DMS79 (cell line): ENCODE measurements around the gene COPS8.

Source experiments
- DNase-seq: peaks from one replicate; lab custom pipeline; 2025; lab: John Stamatoyannopoulos, UW

COPS8 gene

GRCh38 chr2:237101118-237101979 lies 15.7 kb downstream of the COPS8 start:
- no peak for DNase-seq

- no peak for DNase-seq
These were observed 16.7 kb downstream of the COPS8 start for GRCh38 chr2:237102428-237102827.

DNA sequence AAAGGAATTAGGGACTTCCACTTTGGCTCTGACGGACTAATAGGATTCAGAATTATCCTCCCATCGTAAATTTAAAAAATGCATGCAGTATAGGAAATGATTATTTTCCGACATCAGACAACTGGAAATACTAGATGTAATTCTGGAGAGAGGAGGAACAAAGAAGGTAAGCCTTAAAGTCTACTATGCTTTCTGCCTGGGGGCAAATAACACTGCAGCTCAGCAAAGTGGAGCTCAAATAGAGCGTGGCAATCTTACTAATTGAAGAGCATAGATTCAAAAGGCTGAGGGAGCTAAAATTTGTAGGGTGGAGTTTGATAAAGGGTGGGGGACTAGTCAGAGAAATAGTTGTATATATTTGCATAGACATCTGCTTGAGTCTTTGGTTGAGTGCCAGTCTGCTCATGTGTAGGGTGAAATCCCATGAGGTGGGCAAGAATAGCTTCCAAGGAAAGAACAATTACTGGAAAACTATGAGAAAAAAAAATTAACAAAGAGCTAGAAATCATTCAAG lies 23.8 kb downstream of the COPS8 start:
- DNase-seq = no peak

GRCh38 chr2:237113026-237113795 lies 27.5 kb downstream of the COPS8 start:
- DNase-seq = no peak

- no peak for DNase-seq
These were observed 30.2 kb downstream of the COPS8 start for GRCh38 chr2:237115870-237116269.

DNA sequence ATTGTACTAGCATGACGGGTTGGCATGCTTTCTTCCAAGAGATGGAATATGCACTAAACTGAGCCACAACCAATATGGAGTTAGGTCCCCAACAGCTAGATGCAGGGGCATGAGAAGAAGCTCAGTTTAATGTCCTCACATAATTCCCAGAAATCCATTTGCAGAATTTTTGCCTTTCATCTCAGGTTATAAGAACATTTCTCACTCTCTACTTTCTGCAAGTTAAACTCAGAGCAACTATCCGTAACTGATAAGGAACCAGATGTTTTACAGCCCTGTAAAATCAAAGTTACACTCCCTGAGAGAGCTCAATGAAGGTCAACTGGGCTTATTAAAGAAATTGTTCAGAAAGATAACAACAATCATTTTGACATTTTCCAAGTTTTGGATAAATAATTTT lies 30.7 kb downstream of the COPS8 start:
- DNase-seq = no peak

GRCh38 chr2:237118025-237118424 lies 32.3 kb downstream of the COPS8 start:
- DNase-seq = no peak

DNA sequence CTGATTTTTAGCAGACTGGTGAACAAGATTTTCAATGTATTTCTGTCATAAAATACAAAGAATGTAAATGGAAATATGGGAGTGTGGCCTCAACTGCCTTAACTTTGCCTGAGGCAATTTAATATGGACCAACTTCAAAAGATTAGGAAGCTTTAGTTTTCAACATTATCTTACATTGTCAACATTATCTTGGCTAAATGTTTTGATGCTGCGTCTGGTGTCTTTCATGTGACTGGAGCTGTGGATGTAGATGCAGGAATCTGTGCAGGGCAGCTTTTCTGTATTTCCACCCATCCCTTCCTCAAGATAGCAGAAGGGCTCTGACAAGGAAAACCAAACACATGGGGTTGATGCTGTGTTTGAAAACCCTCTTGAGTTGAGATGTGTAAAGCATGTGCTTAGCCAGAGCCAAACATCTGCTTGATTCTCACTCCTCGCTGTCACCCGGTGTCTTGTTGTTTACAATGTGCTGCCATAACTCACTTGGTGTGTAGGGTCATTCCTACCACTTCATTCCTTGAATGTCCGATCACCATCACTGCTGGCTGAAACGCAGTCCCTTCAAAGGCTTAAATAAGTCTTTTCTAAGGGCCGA lies 33.0 kb downstream of the COPS8 start:
- DNase-seq = no peak

GRCh38 chr2:237120916-237121315 lies 35.2 kb downstream of the COPS8 start:
- no peak for DNase-seq

DNA sequence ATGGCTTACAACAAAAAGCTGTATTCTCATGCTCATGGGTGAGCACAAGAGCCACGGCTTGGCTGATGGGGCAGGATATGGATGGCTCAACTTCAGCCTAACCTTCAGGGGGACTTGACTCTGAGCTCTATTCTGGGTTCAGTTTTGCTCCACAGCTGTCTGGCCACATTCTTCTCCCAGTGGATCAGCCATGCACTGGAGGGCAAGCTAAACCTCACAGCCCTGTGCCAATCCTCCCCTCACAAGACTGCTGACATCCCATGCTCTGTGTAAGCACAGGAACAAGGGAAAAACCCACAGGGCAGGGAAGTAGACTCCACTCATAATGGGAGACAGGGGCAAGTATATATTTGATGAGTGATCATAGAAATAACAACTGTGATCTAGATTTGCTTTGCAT lies 35.6 kb downstream of the COPS8 start:
- DNase-seq = no peak

GRCh38 chr2:237122214-237122666 lies 36.6 kb downstream of the COPS8 start:
- no peak for DNase-seq

GRCh38 chr2:237124820-237125219 lies 39.1 kb downstream of the COPS8 start:
- DNase-seq = no peak

- DNase-seq = no peak
These were observed 40.3 kb downstream of the COPS8 start for GRCh38 chr2:237125967-237126366.

GRCh38 chr2:237126519-237127174 lies 41.0 kb downstream of the COPS8 start:
- DNase-seq = no peak

DNA sequence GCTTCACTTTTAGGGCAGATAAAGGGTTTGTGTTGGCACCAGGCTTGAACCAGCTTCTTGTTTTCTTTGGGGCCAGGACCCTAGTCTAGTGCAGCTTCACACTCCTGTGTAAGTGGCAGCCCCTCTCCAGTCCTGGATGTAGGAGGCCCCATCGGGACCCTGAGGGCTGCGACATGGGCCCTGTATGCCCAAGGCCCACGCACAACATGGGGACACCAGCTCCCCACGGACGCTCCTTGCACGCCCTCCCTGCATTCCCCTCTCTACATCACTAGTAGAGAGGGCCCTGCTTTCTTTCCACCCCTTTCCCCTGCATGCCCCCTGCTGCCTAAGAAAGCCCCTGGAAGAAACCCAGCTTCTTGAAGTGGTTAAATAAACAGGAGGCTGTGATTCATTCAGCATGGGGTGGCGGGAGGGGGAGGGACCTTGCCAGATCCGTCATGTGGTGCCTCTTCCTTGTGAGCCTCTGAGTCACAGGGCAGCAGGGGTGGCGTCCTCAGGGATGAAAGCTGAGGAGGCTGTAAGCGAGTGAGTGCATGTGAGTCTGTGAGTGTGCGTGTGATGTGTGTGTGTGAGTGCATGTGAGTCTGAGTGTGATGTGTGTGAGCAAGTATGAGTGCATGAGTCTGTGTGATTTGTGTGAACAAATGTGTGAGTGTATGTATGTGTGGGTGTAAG lies 42.5 kb downstream of the COPS8 start:
- DNase-seq = no peak

- no peak for DNase-seq
These were observed 43.3 kb downstream of the COPS8 start for GRCh38 chr2:237128845-237129592.

DNA sequence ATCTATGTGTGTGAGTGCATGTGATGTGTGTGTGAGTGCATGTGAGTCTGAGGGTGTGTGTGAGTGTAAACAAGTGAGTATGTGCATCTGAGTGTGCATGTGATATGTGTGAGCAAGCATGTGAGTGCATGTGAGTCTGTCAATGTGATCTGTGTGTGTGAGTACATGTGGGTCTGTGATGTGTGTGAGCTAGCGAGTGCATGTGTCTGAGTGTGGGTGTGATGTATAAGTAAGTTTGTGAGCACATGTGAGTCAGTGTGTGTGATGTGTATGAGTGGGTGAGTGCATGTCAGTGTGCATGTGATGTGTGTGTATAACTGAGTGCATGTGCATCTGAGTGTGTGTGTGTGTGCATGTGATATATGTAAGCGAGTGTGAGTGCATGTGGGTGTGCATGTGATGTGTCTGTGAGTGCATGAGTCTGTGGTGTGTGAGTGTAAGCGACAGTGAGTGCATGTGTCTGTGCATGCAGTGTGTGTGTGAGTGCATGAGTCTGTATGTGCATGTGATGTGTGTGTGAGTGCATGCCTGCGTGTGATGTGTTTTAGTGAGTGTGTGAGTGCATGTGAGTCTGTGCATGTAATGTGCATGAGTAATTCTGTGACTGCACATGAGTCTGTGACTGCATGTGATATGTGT lies 44.1 kb downstream of the COPS8 start:
- no peak for DNase-seq

DNA sequence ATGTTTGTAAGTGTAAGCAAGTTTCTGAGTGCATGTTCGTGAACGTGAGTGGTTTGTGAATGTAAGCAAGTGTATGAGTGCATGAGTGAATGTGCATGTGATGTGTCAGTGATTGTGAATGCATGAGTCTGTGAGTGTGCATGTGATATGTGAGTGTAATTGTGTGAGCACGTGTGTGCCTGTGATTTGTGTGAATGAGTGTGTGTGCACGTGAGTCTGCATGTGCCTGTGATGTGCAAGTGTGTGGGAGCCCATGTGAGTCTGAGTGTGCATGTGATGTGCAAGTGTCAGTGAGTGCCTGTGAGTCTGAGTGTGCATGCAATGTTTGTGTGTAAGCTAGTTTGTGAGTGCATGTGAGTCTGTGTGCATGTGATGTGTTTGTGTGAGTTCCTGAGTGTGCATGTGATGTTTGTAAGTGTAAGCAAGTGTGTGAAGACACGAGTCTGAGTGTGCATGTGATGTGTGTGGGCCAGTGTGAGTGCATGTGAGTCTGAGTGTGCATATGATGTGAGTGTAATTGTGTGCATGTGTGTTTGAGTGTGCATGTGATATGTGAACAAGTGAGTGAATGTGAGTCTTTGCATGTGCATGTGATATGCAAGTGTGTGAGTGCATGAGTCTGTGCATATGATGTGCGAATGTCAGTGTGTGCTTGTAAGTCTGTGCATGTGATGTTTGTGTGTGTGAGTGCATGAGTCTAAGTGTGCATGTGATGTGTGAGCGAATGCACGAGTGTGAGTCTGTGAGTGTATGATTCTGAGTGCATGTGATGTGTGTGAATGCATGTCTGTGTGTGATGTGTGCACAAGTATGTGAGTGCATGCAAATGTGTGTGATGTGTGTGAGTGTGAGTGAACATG lies 45.1 kb downstream of the COPS8 start:
- no peak for DNase-seq
